ENCODE results near the gene CCZ1B.
"Not testable (repeated sequence)": the region's sequence is repeated elsewhere in the genome, so short reads cannot be mapped to it uniquely, and the experiment has no call there.

The CCZ1B gene

GRCh38 chr7:6826151-6826550 is at the start of gene CCZ1B:
TSS of gene CCZ1B (minus strand) at chr7:6826275. CDS start at chr7:6826197, 78 bp downstream.
- peak; percentile 91 to 95 for DNase-seq

DNA sequence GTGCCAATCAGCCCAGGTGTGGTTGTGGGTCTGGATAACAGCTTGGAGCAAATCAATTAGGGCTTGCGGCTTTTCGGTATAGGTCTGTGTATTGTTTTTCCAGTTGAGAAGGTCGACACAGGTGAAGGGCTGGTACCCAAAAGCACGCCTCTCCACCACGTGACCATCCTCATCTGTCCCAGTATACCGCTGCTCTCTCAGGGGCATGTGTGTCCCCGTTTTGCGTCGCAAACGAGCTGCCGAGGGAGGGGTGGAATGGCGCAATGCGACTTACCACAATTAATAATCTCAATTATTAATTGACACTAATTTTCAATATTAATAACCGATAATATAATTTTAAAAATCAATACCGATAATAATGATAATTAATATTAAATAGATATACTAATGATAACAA is 48.9 kb upstream of the CCZ1B start:
- not testable (repeated sequence) for DNase-seq

- DNase-seq: not testable (repeated sequence)
Observed at GRCh38 chr7:6872246-6872945, 46.3 kb upstream of the CCZ1B start.

DNA sequence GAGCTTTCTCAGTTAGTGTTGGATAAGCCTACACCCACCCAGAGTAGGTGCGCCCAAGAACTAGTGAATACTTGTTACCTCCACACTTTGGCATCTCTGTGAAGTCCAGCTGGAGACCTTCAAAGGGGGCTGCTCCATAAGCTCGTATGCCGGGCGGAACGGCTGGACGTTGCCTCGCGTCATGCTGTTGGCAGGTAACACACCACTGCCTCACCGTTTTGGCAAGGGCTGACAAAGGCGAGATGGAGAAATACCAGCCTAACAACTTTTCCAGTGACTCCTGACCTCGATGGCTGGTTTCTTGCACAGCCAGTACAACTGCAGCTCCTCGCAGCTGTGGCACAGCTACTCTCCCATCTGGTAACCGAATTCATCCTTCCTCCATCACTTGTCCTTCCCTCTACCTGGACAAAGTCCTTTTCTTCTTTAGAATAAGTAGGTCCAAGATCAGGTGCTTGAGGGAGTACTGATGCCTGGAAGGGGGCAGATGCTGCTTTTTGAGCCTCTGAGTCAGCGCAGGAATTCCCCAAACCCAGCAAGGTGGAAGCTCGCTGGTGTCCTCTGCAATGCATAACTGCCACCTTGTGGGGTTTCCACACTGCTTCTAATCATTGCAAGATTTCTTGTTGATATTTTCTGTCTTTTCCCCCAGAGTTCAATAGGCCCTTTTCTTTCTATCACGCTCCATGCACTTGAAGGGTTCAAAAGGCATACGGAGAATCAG is 45.5 kb upstream of the CCZ1B start:
- peak in 1 of 2 experiments; percentile 16 for DNase-seq

DNA sequence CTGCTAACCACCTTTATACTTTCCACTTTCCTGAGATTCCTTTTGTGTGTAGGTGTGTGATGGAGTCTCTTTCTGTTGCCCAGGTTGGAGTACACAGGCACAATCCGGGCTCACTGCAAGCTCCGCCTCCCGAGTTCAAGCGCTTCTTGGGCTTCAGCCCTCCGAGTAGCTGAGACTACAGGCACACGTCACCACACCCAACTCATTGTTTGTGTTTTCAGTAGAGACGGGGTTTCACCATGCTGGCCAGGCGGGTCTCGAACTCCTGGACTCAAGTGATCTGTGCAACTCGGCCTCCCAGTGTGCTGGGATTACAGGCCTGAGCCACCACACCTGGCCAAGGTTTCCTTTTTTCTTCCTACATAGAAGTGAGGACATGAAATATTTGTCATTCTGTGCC is 38.7 kb upstream of the CCZ1B start:
- not testable (repeated sequence) for DNase-seq

GRCh38 chr7:6864188-6864587 is 38.1 kb upstream of the CCZ1B start:
- DNase-seq: not testable (repeated sequence)

GRCh38 chr7:6862876-6863275 is 36.8 kb upstream of the CCZ1B start:
- DNase-seq: not testable (repeated sequence)

DNA sequence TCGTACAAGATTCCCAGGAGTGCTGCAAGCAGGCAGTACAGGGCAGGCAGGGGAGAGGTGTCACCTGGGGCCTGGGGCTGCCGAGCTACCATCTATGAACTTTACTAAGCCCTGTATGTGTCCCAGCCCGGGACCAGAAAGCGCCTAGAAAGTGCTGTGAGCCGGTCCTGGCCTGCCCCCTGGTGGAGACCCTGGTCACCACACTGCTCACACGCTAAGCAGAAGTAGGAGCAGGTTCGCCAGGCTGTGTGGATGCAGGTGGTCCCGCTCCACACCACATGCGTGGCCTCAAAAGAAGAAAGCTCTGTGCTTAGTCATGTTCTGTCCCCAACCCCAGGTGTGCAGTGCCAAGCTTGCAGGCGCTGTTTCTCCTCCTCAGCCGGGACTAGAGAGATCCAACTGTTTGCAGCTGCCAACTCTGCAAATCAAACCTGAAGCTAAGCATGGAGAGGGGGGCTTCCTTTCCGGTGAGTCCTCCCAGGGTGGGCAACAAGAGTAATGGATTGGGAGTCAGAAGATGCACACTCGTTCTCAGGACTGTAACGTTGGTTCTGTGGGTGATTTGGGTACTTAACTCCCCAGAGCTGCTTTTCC is 31.7 kb upstream of the CCZ1B start:
- DNase-seq: peak; percentile 82 to 86

GRCh38 chr7:6855563-6856131 is 29.6 kb upstream of the CCZ1B start:
- DNase-seq: not testable (repeated sequence)

- peak in 1 of 2 experiments; percentile 20 for DNase-seq
Observed at GRCh38 chr7:6854747-6855562, 28.9 kb upstream of the CCZ1B start.

- DNase-seq: not testable (repeated sequence)
Observed at GRCh38 chr7:6853681-6854080, 27.6 kb upstream of the CCZ1B start.

- not testable (repeated sequence) for DNase-seq
Observed at GRCh38 chr7:6849127-6849526, 23.1 kb upstream of the CCZ1B start.

DNA sequence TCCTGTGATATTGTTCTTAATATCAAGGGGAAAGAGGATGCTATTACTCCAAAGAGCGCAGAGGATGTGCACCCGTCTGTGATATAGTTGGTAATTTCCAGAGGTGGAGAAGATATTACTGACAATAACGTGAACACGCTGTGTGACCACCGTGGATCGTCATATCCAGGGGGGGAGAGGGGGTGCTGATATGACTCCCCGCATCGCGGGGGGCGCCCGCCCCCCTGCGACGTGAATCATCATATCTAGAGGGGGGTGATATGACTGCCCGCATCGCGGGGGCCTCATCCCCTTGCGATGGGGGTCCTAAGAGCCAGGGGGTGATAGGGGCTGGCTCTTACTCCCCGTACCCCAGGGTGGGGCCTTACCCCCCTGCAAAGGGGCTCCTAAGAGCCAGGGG is 21.7 kb upstream of the CCZ1B start:
- not testable (repeated sequence) for DNase-seq

DNA sequence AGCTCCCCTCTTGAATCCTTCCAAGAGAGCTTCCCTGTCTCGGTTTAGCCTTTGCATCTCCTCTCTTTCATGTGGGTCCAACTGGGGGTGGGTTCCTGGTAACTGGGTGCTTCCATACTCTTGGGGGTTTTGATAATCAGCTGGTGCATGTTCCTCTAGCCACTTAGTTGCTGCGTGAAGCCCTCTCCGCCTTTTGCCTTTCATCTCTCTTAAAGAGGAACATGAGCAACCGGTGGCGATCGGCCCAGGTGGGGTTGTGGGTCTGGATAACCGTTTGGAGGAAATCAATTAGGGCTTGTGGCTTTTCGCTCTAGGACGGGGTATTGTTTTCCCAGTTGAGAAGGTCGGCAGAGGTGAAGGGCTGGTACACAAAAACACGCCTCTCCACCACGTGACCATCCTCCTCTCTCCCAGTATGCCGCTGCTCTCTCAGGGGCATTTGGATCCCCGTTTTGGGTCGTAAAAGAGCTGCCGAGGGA is 19.9 kb upstream of the CCZ1B start:
- DNase-seq: not testable (repeated sequence)

GRCh38 chr7:6843654-6844053 is 17.6 kb upstream of the CCZ1B start:
- DNase-seq: not testable (repeated sequence)

GRCh38 chr7:6843092-6843491 is 17.0 kb upstream of the CCZ1B start:
- DNase-seq: not testable (repeated sequence)

- DNase-seq: not testable (repeated sequence)
Observed at GRCh38 chr7:6842278-6842921, 16.3 kb upstream of the CCZ1B start.

GRCh38 chr7:6837081-6837480 is 11.0 kb upstream of the CCZ1B start:
- DNase-seq: not testable (repeated sequence)

DNA sequence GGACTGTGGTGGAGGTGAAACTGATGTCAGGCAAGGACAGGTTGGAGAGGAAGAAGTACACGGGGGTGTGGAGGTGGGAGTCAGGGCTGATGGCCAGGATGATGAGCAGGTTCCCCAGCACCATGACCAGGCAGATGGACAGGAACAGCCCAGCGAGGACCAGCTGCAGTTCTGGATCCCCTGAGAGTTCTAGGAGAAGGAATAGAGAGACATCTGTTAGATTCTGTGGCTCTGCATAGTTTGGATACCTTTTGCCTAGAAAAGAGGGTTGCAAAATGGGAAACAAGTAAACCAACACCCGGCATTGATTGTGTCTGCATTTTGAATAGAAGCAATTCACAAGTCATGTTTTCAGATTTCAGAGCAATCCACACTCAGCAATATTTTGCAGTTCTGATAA is 9.4 kb upstream of the CCZ1B start:
- DNase-seq: not testable (repeated sequence)

- no peak for DNase-seq
Observed at GRCh38 chr7:6833636-6834035, 7.6 kb upstream of the CCZ1B start.

- no peak for DNase-seq
Observed at GRCh38 chr7:6831018-6831725, 5.1 kb upstream of the CCZ1B start.

Measured in activated CD4-positive, alpha-beta T cell treated with anti-CD3 and anti-CD28 coated beads, Interleukin-2, amount 50 U/mL, for 48 hours (primary cell).